NOMO-1 treated with DMSO at 0.1 percent for 48 hours (cell line): ENCODE measurements around the gene DNAJB2.
A peak's percentile ranks its signal among the peaks of the same experiment; 100 is the strongest.
"Not testable (repeated sequence)": the region's sequence is repeated elsewhere in the genome, so short reads cannot be mapped to it uniquely, and the experiment has no call there.

Source experiments
- DNase-seq: peaks from one replicate; lab custom pipeline; 2025; ENCODE audit not compliant: unreplicated experiment; lab: John Stamatoyannopoulos, UW

The DNAJB2 gene

GRCh38 chr2:219254590-219255201, 24.5 kb upstream of the DNAJB2 start:
- peak; percentile 88 for DNase-seq

DNA sequence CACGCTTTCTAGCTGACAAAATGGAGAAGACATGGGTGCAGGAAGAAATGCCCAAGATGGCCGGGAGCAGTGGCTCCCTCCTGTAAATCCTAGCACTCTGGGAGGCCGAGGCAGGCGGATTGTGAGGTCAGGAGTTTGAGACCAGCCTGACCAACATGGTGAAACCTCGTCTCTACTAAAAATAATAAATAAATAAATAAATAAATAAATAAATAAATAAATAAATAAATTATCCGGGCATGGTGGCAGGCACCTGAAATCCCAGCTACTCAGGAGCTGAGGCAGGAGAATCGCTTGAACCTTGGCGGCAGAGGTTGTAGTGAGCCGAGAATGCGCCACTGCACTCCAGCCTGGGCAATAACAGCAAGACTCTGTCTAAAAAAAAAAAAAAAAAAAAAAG, 20.2 kb upstream of the DNAJB2 start:
- not testable (repeated sequence) for DNase-seq

- DNase-seq = no peak
These were observed 17.9 kb upstream of the DNAJB2 start for GRCh38 chr2:219261024-219261855.

GRCh38 chr2:219266232-219266631, 12.9 kb upstream of the DNAJB2 start:
- DNase-seq = no peak

- DNase-seq = no peak
These were observed 12.3 kb upstream of the DNAJB2 start for GRCh38 chr2:219266886-219267285.

DNA sequence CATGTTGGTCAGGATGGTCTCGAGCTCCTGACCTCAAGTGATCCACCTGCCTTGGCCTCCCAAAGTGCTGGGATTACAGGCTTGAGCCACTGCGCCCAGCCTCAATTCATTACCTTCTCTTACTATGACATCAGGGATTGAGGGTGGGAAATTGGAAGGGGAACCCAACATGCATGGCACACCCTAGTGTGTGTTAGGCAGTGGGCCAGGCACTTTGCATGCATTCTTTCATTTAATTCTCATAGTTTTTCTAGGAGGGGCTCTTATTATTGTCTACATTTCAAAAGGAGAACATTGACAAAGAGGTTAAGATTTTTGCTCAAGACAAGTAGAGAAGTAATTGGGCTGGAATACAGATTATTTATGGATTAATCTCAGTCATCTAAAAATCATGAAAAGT, 10.9 kb upstream of the DNAJB2 start:
- no peak for DNase-seq

GRCh38 chr2:219269362-219270054, 9.7 kb upstream of the DNAJB2 start:
- no peak for DNase-seq

DNA sequence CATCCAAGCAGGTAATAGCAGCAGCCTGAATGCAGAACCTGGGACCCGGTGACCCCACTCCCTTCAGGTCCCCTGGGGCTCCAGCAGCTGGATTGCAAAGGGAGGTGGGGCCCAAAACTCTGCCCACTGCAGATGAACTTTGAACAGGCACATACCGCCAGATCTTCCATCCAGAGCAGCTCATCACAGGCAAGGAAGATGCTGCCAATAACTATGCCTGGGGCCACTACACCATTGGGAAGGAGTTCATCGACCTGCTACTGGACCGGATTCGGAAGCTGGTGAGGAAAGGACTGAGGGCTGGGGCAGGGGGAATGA, 9.2 kb upstream of the DNAJB2 start:
- DNase-seq = no peak

DNA sequence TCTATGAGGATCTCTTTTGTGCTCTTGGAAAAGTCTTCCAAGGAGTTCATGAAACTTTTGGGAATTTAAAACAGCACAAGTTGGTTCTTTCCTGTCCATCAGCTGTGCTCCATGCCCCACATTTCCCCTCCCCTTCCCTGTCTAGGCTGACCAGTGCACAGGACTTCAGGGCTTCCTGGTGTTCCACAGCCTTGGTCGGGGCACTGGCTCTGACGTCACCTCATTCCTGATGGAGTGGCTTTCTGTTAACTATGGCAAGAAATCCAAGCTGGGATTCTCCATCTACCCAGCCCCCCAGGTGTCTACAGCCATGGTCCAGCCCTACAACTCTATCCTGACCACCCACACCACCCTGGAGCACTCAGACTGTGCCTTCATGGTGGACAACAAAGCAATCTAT, 8.1 kb upstream of the DNAJB2 start:
- no peak for DNase-seq

DNA sequence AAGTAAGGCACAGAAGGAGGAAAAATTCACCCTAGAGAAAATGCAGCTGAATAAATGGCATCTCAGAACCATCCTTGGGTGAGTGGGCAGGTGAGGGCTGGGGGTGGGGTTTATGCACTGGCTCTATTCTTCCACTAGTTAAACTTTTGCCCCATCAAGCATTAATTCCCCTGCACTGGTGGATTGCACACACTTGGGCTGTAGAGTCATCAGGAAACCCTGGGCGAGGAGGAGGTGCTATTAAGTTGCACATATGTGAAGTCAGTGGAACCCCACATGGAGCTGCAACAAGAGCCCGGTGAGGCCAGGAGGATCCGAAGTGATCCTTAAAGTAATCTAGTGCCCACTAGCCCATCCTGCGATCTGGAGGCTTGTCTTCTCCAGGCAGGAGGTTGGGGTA, 6.8 kb upstream of the DNAJB2 start:
- DNase-seq = no peak

- DNase-seq = no peak
These were observed 6.2 kb upstream of the DNAJB2 start for GRCh38 chr2:219272995-219273394.

DNA sequence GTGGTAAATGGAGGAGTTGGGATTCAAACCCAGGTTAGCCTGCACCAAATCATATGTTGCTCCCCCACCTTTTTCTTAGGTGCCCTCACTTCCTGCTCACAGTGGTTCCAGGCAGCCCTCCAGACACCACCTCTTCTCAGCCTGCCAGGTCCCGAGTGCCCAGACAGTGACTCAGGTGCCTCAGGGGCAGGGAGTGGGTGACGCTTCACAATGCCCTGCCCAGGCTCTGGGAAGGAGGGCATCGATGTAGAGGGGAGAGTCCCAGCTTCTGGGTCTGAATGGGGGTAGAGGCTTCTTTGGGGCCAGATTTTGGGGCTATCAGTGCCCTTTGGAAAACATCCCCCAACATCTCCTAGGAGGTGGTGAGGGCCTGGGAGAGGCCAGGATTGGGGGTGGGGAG, 5.2 kb upstream of the DNAJB2 start:
- DNase-seq = no peak

- DNase-seq = no peak
These were observed 4.7 kb upstream of the DNAJB2 start for GRCh38 chr2:219274361-219274921.

GRCh38 chr2:219277703-219278654, 1.2 kb upstream of the DNAJB2 start:
- DNase-seq = peak; percentile 46

DNA sequence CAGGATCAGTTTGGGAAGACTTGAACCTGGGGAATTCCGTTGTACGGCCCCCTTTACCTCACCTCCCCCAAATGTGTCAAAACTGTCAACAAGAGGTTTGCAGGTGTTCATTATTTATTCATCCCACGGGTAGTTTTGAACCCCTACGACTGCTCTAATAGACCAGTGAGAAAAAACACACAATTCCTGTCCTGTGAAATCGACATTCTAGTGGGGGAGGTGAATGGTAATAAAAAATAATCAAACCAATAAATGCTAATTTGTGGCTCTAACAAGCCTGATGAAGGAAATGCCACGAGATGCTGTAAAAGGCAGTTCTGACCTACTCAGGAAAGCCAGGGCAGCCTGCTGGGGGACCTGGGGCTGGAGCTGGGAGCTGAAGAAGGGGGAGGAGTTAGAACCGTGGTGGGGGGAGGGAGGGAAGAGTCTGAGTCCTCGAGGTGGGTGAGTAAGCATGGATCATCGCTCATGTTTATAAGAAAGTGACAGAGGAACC, 463 bp upstream of the DNAJB2 start:
- DNase-seq = no peak

DNA sequence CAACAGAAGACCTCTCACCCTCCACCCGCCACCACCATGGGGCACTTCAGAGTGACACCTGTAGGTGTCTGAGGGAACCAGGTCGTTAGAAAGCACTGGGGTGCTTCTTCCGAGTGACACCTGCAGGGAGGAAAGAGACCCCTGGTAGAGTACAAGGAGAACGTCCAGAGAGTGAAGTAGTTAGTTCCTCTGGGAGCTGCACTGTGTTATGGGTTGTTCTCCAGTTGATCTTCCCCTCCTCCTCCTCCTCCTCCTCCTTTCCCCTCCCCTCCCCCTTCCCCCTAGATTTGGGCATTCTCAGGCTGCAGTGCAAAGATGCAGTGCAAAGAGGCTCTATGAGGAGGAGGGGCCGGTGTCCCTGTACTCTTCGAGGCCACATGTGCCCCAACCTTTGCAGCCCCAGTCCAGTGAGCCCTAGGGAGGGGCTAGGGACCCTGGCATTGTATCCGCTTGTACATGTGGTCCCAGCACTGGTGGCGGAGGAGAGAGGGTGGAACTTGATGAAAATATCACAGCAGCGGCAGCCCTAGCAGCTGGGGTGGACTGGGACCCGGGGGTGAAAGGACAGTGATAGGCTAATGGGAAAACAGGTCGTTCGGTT, 850 bp downstream of the DNAJB2 start:
- no peak for DNase-seq

DNA sequence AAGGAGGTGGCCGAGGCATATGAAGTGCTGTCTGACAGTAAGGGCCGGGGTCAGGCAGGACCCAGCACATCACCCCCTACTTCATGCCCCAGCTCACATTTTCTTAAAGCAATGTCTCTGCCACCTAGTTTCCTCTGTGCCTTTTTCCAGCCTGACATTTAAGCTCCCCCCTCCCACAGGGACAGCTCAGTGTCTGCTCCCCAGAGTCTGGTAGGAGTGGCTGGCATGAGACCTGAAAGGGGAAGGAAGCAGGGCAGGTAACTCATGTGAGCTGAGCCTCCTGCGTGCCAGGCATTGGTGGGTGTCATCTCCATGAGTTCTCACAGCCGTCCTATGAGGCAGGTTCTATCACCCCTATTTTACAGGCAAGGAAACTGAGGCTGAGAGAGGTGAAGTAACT, 1.5 kb downstream of the DNAJB2 start:
- DNase-seq = no peak

DNA sequence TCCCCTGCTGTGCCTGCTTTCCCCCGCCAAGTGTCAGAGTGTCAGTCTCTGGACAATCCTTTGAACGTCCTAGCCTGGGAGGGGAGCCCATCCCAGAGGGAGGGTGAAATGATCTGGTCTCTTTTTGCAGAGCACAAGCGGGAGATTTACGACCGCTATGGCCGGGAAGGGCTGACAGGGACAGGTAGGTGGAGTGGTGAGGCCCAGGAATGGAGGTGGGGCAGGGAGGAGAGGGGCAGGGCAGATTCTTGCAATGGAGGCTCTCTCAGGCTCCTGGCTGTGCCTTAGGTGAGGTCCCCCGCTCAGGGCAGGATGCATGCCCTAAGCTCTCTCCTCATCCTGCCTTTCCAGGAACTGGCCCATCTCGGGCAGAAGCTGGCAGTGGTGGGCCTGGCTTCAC, 2.4 kb downstream of the DNAJB2 start:
- no peak for DNase-seq

DNA sequence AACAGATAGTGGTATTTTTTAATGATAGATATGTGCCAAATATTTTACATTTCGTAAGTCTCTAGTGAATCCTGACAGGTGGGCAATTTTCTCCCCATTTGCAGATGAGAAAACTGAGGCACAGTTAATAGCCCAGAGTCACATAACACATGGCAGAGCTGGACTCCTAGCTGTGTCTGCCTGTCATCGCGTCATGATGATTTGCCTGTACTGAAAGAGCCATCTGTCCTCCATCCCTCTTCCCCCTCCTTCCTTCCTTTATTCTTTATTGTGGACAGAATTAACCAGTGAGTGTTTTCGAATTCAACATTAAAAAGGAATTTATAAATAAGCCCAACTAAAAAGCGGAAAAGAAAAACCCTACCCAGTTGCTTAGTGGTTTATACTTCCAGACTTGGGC, 3.2 kb downstream of the DNAJB2 start:
- DNase-seq = no peak

GRCh38 chr2:219282943-219283581, 3.9 kb downstream of the DNAJB2 start:
- no peak for DNase-seq
